ENCODE measurements around the gene TLCD1. TPM values are rescaled to one million over a fixed set of nuclear protein-coding genes. Genes with fewer than 3 reads are reported as not detected.

TLCD1 gene
- polyA plus RNA-seq, 1 of the 3 experiments (the other 2 are of a cell fraction): 18.3 TPM

DNA sequence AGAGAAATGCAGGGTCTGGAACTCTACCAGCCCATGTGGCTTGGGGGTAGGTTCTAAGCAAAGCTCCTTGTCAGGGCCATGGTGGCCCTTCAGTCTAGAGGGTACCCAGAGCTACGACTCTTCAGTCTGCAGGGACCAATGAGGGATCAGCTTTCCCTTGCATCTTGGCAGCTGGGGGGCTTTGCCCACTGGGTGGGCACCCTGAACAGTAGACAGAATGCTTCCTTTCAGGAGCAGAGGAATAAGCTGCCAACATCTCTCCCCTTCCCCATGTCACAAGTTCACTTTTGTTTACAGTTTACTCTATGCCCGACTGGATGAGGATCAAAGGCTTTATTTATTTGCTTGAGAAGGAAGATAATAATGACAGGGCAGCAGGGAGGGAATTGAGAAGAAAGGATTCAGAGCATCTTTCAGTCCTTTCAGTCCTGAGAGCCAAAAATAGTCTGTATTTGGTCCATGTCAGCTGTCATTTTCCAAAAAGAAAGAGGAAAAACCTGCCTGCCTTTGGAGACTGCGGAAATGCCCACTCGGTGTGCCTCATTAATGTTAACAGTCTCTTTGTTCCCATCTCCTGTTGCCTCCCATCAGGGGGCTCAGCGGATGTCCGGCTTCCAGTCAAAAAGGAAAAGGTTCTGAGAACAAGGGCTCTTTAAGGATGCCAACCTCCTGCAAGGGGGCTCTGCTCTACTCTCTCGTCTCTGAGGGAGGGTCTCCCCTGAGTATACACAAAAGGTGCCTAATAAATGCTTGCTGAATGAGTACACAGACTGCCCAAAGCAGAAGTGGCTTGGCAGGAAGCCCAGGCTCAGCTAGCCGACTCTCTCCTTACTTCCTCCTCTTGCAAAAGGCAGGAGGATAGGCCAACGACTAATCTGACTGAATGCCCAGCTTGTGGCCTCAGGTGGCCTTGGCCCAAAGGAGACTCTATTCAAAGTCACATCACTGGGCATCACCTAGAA is 34.8 kb upstream of the TLCD1 start:
- no peak overlapping the region for H2AFZ ChIP-seq (ENCODE audit: low read depth)
- H3K9me2 ChIP-seq: no peaks in the 10 kb centered on the region
- H3K9ac ChIP-seq: no peak overlapping the region
- H3K4me2 ChIP-seq: no peak overlapping the region
- ChIA-PET POLR2A (no interaction called here), CTCF (interaction anchor here (0.9 to 6.5 kb wide), 8 partner anchors 12 to 356 kb away, joined by 3 to 125 read pairs (median 35); partner anchors contain the start of genes DHRS13, FLOT2, NEK8 and TLCD1)
- TF ChIP-seq NFIC (IDR thresholded peaks at IDR 0.05; ENCODE audit: borderline replicate concordance): peak; percentile 44
- TF ChIP-seq, protein P1, sequence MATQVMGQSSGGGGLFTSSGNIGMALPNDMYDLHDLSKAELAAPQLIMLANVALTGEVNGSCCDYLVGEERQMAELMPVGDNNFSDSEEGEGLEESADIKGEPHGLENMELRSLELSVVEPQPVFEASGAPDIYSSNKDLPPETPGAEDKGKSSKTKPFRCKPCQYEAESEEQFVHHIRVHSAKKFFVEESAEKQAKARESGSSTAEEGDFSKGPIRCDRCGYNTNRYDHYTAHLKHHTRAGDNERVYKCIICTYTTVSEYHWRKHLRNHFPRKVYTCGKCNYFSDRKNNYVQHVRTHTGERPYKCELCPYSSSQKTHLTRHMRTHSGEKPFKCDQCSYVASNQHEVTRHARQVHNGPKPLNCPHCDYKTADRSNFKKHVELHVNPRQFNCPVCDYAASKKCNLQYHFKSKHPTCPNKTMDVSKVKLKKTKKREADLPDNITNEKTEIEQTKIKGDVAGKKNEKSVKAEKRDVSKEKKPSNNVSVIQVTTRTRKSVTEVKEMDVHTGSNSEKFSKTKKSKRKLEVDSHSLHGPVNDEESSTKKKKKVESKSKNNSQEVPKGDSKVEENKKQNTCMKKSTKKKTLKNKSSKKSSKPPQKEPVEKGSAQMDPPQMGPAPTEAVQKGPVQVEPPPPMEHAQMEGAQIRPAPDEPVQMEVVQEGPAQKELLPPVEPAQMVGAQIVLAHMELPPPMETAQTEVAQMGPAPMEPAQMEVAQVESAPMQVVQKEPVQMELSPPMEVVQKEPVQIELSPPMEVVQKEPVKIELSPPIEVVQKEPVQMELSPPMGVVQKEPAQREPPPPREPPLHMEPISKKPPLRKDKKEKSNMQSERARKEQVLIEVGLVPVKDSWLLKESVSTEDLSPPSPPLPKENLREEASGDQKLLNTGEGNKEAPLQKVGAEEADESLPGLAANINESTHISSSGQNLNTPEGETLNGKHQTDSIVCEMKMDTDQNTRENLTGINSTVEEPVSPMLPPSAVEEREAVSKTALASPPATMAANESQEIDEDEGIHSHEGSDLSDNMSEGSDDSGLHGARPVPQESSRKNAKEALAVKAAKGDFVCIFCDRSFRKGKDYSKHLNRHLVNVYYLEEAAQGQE (IDR thresholded peaks at IDR 0.05; ENCODE audit: low read depth, low read length): no peak
- H3K27me3 ChIP-seq (ENCODE audit: insufficient read depth): no peaks in the 10 kb centered on the region
- H4K20me1 ChIP-seq (ENCODE audit: insufficient read depth): peaks cover 5% of the 10 kb centered on the region; the same call in 1 of the 2 replicates
- H3K27ac ChIP-seq (ENCODE audit: low read depth in 2 of 2, low read length in 1 of 2): 0 out of 4 replicates have a peak overlapping the region, but pooled peaks of 1 of the 2 experiments have one; percentile 16
- H3K4me3 ChIP-seq (ENCODE audit: low read depth in 2 of 2, low read length in 1 of 2): no peak overlapping the region
- peaks cover 12 to 47% of the 10 kb centered on the region in 2 experiments for H3K36me3 ChIP-seq (replicated peaks in 1 of 2; ENCODE audit: control insufficient read depth in 1 of 2, insufficient read depth in 2 of 2, low read length in 1 of 2)
- no peak for DNase-seq
- no peaks in the 10 kb centered on the region for H3K9me3 ChIP-seq
- 61% methylated on average over 9 of the region's 9 CpGs for WGBS (ENCODE audit: low lambda C conversion rate)
- H3F3A ChIP-seq (replicated peaks; ENCODE audit: insufficient read depth): peaks cover 32% of the 10 kb centered on the region
- peaks cover 0 to 19% of the 10 kb centered on the region in 2 experiments; a peak in 1 of 4 replicates for H3K4me1 ChIP-seq (ENCODE audit: control insufficient read depth in 1 of 2, insufficient read depth in 2 of 2, low read depth in 1 of 2, low read length in 1 of 2)
- H3K79me2 ChIP-seq (ENCODE audit: insufficient read depth): peaks cover 7% of the 10 kb centered on the region; the same call in 1 of the 2 replicates

GRCh38 chr17:28759256-28759865 is 33.3 kb upstream of the TLCD1 start:
- H3K9me2 ChIP-seq: no peaks in the 10 kb centered on the region
- H3K79me2 ChIP-seq (ENCODE audit: insufficient read depth): peaks cover 7% of the 10 kb centered on the region; the same call in 1 of the 2 replicates
- H3K4me2 ChIP-seq: no peak overlapping the region
- no peak overlapping the region for H3K27ac ChIP-seq (ENCODE audit: low read depth in 2 of 2, low read length in 1 of 2)
- H3K36me3 ChIP-seq (replicated peaks in 1 of 2; ENCODE audit: control insufficient read depth in 1 of 2, insufficient read depth in 2 of 2, low read length in 1 of 2): peaks cover 14 to 37% of the 10 kb centered on the region in 2 experiments
- H4K20me1 ChIP-seq (ENCODE audit: insufficient read depth): peaks cover 5% of the 10 kb centered on the region; the same call in 1 of the 2 replicates
- H3K4me1 ChIP-seq (ENCODE audit: control insufficient read depth in 1 of 2, insufficient read depth in 2 of 2, low read depth in 1 of 2, low read length in 1 of 2): peaks cover 0 to 19% of the 10 kb centered on the region in 2 experiments; a peak in 1 of 4 replicates
- no peak overlapping the region for H3K9ac ChIP-seq
- WGBS (ENCODE audit: low lambda C conversion rate): 92% methylated on average over 14 of the region's 18 CpGs
- no peak overlapping the region for H2AFZ ChIP-seq (ENCODE audit: low read depth)
- no peaks in the 10 kb centered on the region for H3K9me3 ChIP-seq
- POLR2A ChIA-PET: no interaction called here
- no peak for DNase-seq
- H3K4me3 ChIP-seq (ENCODE audit: low read depth in 2 of 2, low read length in 1 of 2): no peak overlapping the region
- CTCF ChIA-PET: interaction anchor here (1.2 to 6.5 kb wide), 3 partner anchors 11 to 120 kb away, joined by 3 to 125 read pairs (median 84); partner anchors contain the start of genes NEK8, TLCD1 and TRAF4
- H3F3A ChIP-seq (replicated peaks; ENCODE audit: insufficient read depth): peaks cover 39% of the 10 kb centered on the region
- H3K27me3 ChIP-seq (ENCODE audit: insufficient read depth): no peaks in the 10 kb centered on the region
- TF ChIP-seq EZH2phosphoT487 (IDR thresholded peaks at IDR 0.05; ENCODE audit: borderline replicate concordance, low read depth): no peak
- TF ChIP-seq RAD21 (IDR thresholded peaks at IDR 0.05; ENCODE audit: low read length): no peak
- TF ChIP-seq GABPA (IDR thresholded peaks at IDR 0.05; ENCODE audit: low read depth): no peak
- no peak for TF ChIP-seq NFIC (IDR thresholded peaks at IDR 0.05; ENCODE audit: borderline replicate concordance)
- no peak for TF ChIP-seq MEF2A (IDR thresholded peaks at IDR 0.05; ENCODE audit: borderline replicate concordance, low read depth)
- no peak for TF ChIP-seq RCOR1 (IDR thresholded peaks at IDR 0.05; ENCODE audit: low read length)
- no peak for TF ChIP-seq FOXJ3 (CRISPR knock-in tag; IDR thresholded peaks at IDR 0.05)
- no peak for TF ChIP-seq SIN3A (IDR thresholded peaks at IDR 0.05; ENCODE audit: borderline replicate concordance, low read depth, low read length)
- TF ChIP-seq ELF1 (IDR thresholded peaks at IDR 0.05): no peak
- no peak for TF ChIP-seq FOSL2 (IDR thresholded peaks at IDR 0.05; ENCODE audit: borderline replicate concordance, low read depth)
- TF ChIP-seq SMC3 (IDR thresholded peaks at IDR 0.05; ENCODE audit: low read depth, low read length): no peak
- TF ChIP-seq, protein P1 (IDR thresholded peaks at IDR 0.05; ENCODE audit: low read depth, low read length): no peak
- no peak for TF ChIP-seq TCF12 (IDR thresholded peaks at IDR 0.05)
- no peak for TF ChIP-seq IRF3 (IDR thresholded peaks at IDR 0.05; ENCODE audit: low read depth, low read length)
- TF ChIP-seq TAF1 (IDR thresholded peaks at IDR 0.05; ENCODE audit: borderline replicate concordance, low read depth, low read length): no peak

Data from SK-N-SH (cell line).